ENCODE results near the gene ABL1. TPM values are rescaled to one million over a fixed set of nuclear protein-coding genes. Genes with fewer than 3 reads are reported as not detected.

ABL1 gene
- total RNA-seq, 1 experiment from 2014 or later, result 67.5 TPM

DNA sequence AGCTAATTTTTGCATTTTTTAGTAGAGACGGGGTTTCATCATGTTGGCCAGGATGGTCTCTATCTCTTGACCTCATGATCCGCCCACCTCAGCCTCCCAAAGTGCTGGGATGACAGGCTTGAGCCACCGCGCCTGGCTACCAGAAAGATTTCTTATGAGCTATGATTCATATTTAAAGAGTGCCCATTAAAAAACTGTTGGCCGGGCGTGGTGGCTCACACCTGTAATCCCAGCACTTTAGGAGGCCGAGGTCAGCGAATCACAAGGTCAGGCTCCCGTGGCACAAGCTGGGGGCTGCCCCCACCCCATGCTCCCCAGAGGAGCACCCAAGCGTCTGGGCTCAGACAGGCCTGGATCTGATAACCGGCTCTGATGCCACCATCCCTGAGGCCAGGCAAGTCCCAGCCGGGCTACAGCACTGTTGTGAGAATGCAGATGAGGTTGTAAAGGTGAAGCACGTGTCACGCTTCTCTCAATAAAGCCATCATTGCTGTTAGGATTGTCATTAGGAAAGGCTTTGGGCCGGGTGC, 47.7 kb downstream of the ABL1 start:
- intact Hi-C loops (cut with micrococcal nuclease), result no loop called here
- Mint-ChIP-seq H3K4me1 (ENCODE audit: insufficient read depth, unreplicated experiment) (no peaks in the 10 kb centered on the region), H3K36me3 (ENCODE audit: insufficient read depth, unreplicated experiment) (peaks cover 96% of the 10 kb centered on the region), H3K27me3 (ENCODE audit: insufficient read depth, unreplicated experiment) (no peaks in the 10 kb centered on the region), H3K4me3 (ENCODE audit: unreplicated experiment) (no peak overlapping the region), H3K27ac (ENCODE audit: low read depth, unreplicated experiment) (no peak overlapping the region), H3K9me3 (ENCODE audit: unreplicated experiment) (no peaks in the 10 kb centered on the region)
- DNase-seq (ENCODE audit: unreplicated experiment), result no peak
- ChIA-PET POLR2A (interaction anchor here (1.0 kb wide), 1 partner anchor 129 kb away, joined by 5 read pairs; no protein-coding TSS in a partner anchor), CTCF (interaction anchor here (0.5 to 0.8 kb wide), 5 partner anchors 12 to 181 kb away, joined by 3 to 4 read pairs (median 3); no protein-coding TSS in a partner anchor)
- TF ChIP-seq, protein P1, sequence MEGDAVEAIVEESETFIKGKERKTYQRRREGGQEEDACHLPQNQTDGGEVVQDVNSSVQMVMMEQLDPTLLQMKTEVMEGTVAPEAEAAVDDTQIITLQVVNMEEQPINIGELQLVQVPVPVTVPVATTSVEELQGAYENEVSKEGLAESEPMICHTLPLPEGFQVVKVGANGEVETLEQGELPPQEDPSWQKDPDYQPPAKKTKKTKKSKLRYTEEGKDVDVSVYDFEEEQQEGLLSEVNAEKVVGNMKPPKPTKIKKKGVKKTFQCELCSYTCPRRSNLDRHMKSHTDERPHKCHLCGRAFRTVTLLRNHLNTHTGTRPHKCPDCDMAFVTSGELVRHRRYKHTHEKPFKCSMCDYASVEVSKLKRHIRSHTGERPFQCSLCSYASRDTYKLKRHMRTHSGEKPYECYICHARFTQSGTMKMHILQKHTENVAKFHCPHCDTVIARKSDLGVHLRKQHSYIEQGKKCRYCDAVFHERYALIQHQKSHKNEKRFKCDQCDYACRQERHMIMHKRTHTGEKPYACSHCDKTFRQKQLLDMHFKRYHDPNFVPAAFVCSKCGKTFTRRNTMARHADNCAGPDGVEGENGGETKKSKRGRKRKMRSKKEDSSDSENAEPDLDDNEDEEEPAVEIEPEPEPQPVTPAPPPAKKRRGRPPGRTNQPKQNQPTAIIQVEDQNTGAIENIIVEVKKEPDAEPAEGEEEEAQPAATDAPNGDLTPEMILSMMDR (IDR thresholded peaks at IDR 0.05; ENCODE audit: unreplicated experiment), result no peak
- BruUV-seq (replicated peaks), result no TSS peak

- POLR2A ChIA-PET, result no interaction called here
- intact Hi-C loops (cut with micrococcal nuclease), result no loop called here
- peaks cover 96% of the 10 kb centered on the region for H3K36me3 Mint-ChIP-seq (ENCODE audit: insufficient read depth, unreplicated experiment)
- DNase-seq (ENCODE audit: unreplicated experiment), result no peak
- CTCF ChIA-PET, result interaction anchor here (0.5 to 0.8 kb wide), 3 partner anchors 13 to 182 kb away, joined by 3 to 4 read pairs (median 3); no protein-coding TSS in a partner anchor
- H3K27ac Mint-ChIP-seq (ENCODE audit: low read depth, unreplicated experiment), result no peak overlapping the region
- H3K9me3 Mint-ChIP-seq (ENCODE audit: unreplicated experiment), result no peaks in the 10 kb centered on the region
- TF ChIP-seq, protein P1 (IDR thresholded peaks at IDR 0.05; ENCODE audit: unreplicated experiment), result no peak
- BruUV-seq (replicated peaks), result no TSS peak
- no peaks in the 10 kb centered on the region for H3K27me3 Mint-ChIP-seq (ENCODE audit: insufficient read depth, unreplicated experiment)
- no peaks in the 10 kb centered on the region for H3K4me1 Mint-ChIP-seq (ENCODE audit: insufficient read depth, unreplicated experiment)
- no peak overlapping the region for H3K4me3 Mint-ChIP-seq (ENCODE audit: unreplicated experiment)
These were observed 48.4 kb downstream of the ABL1 start for GRCh38 chr9:130883479-130883878.

DNA sequence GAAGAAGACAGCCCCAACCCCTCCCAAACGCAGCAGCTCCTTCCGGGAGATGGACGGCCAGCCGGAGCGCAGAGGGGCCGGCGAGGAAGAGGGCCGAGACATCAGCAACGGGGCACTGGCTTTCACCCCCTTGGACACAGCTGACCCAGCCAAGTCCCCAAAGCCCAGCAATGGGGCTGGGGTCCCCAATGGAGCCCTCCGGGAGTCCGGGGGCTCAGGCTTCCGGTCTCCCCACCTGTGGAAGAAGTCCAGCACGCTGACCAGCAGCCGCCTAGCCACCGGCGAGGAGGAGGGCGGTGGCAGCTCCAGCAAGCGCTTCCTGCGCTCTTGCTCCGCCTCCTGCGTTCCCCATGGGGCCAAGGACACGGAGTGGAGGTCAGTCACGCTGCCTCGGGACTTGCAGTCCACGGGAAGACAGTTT, 49.1 kb downstream of the ABL1 start:
- TF ChIP-seq, protein P1 (IDR thresholded peaks at IDR 0.05; ENCODE audit: unreplicated experiment), result no peak
- H3K4me1 Mint-ChIP-seq (ENCODE audit: insufficient read depth, unreplicated experiment), result no peaks in the 10 kb centered on the region
- no peaks in the 10 kb centered on the region for H3K27me3 Mint-ChIP-seq (ENCODE audit: insufficient read depth, unreplicated experiment)
- H3K9me3 Mint-ChIP-seq (ENCODE audit: unreplicated experiment), result no peaks in the 10 kb centered on the region
- intact Hi-C loops (cut with micrococcal nuclease), result no loop called here
- DNase-seq (ENCODE audit: unreplicated experiment), result no peak
- H3K4me3 Mint-ChIP-seq (ENCODE audit: unreplicated experiment), result no peak overlapping the region
- POLR2A ChIA-PET, result no interaction called here
- H3K36me3 Mint-ChIP-seq (ENCODE audit: insufficient read depth, unreplicated experiment), result peaks cover 95% of the 10 kb centered on the region
- no TSS peak for BruUV-seq (replicated peaks)
- CTCF ChIA-PET, result interaction anchor here (1.3 kb wide), 1 partner anchor 183 kb away, joined by 4 read pairs; no protein-coding TSS in a partner anchor
- H3K27ac Mint-ChIP-seq (ENCODE audit: low read depth, unreplicated experiment), result no peak overlapping the region

- TF ChIP-seq, protein P1 (IDR thresholded peaks at IDR 0.05; ENCODE audit: unreplicated experiment), result no peak
- intact Hi-C loops (cut with micrococcal nuclease), result no loop called here
- ChIA-PET POLR2A (interaction anchor here (0.6 to 1.1 kb wide), 2 partner anchors 8 to 43 kb away, joined by 3 to 5 read pairs; no protein-coding TSS in a partner anchor), CTCF (interaction anchor here (1.1 to 1.6 kb wide), 4 partner anchors 15 to 184 kb away, joined by 3 to 6 read pairs (median 4); no protein-coding TSS in a partner anchor)
- Mint-ChIP-seq H3K27ac (ENCODE audit: low read depth, unreplicated experiment) (peak overlapping the region; percentile 90), H3K27me3 (ENCODE audit: insufficient read depth, unreplicated experiment) (no peaks in the 10 kb centered on the region), H3K4me1 (ENCODE audit: insufficient read depth, unreplicated experiment) (no peaks in the 10 kb centered on the region), H3K36me3 (ENCODE audit: insufficient read depth, unreplicated experiment) (peaks cover 95% of the 10 kb centered on the region), H3K9me3 (ENCODE audit: unreplicated experiment) (no peaks in the 10 kb centered on the region), H3K4me3 (ENCODE audit: unreplicated experiment) (no peak overlapping the region)
- BruUV-seq (replicated peaks), result no TSS peak
- DNase-seq (ENCODE audit: unreplicated experiment), result no peak
These were observed 49.8 kb downstream of the ABL1 start for GRCh38 chr9:130884542-130885483.
